Measurements from ENCODE around the gene SERPINA9. TPM values are rescaled to one million over a fixed set of nuclear protein-coding genes. Genes with fewer than 3 reads are reported as not detected.

Gene SERPINA9
- total RNA-seq, 1 experiment from 2014 or later = not detected

DNA sequence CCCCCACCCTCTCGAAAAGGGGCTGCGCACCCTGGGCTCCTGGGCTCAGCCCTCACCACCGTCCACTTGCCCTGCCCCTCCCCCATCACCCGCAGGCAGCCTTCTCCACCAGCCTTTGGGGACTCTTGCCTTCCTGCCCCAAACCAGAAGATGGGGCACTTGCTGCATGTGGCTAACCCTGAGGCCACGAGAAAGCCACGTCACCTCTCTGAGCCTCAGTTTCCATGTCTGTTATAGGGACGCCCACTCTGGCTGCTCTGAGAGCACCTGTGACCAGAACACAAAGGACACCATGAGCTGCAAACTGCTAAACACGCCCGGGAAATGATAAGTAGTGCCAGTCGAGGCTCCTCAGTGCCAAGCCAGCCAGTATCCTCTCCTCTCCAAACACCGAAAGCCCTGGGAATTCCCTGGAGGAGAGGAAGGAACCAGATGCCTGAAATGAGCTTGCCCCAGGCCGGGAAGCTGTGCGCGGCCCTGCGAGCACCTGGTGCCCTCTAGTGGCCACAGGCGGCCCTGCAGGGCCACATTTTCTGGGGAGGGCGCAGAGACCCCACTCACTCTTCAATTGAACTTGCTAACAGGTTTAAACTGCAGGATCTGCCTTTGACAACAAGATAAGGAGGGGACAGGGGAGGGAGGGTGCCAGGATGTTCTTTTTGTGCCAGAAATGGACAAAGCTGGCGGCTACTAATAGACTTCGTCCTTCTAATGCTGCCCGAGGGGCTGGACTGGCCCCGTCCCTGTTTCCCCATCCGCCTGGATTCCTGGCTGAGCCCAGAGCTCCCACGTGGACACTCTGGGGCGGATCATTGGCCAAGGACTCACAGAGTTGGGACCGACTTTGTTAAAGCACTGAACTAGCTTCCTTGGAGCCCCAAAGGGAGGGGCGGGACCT, 10.2 kb upstream of the SERPINA9 start:
- no peak overlapping the region for H3K4me2 ChIP-seq
- intact Hi-C loops (cut with micrococcal nuclease; ENCODE audit: unreplicated experiment) = no loop called here
- no TSS peak for BruUV-seq (replicated peaks)

DNA sequence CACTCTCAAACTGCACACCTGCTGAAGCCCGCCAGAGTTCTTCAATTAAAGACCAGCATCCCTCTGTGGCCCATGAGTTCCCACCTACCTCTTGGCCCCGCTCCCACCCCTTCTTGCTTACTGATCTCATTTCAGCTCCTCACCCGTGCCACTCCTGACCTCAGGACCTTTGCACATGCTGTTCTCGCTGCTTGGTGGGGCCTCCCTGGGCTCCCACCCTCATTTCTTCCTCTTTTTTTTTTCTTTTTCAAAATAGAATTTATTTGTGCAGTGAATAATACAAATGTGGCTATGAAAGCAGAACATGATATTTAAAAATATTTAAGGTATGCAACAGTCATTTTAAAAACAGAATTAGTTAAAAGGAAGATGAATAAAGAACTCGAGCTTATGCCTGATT, 8.5 kb upstream of the SERPINA9 start:
- Histone ChIP-seq H3K36me3 (ENCODE audit: low read depth) (no peaks in the 10 kb centered on the region), H3K27me3 (ENCODE audit: insufficient read depth, low read depth) (peaks cover 3% of the 10 kb centered on the region; the same call in 1 of the 2 replicates), H3K9me2 (ENCODE audit: insufficient read depth) (no peaks in the 10 kb centered on the region), H3K9me3 (ENCODE audit: insufficient read depth, low read depth) (no peaks in the 10 kb centered on the region), H4K20me1 (ENCODE audit: insufficient read depth) (no peaks in the 10 kb centered on the region), H3K4me3 (no peak overlapping the region), H3K27ac (no peak overlapping the region), H2AFZ (no peak overlapping the region), H3K4me1 (replicated peaks; ENCODE audit: insufficient read depth) (no peaks in the 10 kb centered on the region), H3F3A (ENCODE audit: insufficient read depth, low read depth) (no peaks in the 10 kb centered on the region), H3K4me2 (no peak overlapping the region), H3K79me2 (ENCODE audit: low read depth) (no peaks in the 10 kb centered on the region)
- TF ChIP-seq, protein P1, sequence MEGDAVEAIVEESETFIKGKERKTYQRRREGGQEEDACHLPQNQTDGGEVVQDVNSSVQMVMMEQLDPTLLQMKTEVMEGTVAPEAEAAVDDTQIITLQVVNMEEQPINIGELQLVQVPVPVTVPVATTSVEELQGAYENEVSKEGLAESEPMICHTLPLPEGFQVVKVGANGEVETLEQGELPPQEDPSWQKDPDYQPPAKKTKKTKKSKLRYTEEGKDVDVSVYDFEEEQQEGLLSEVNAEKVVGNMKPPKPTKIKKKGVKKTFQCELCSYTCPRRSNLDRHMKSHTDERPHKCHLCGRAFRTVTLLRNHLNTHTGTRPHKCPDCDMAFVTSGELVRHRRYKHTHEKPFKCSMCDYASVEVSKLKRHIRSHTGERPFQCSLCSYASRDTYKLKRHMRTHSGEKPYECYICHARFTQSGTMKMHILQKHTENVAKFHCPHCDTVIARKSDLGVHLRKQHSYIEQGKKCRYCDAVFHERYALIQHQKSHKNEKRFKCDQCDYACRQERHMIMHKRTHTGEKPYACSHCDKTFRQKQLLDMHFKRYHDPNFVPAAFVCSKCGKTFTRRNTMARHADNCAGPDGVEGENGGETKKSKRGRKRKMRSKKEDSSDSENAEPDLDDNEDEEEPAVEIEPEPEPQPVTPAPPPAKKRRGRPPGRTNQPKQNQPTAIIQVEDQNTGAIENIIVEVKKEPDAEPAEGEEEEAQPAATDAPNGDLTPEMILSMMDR (conservative IDR thresholded peaks at IDR 0.05) = no peak
- TF ChIP-seq EZH2 (IDR thresholded peaks at IDR 0.05; ENCODE audit: low read depth) = no peak
- BruUV-seq (replicated peaks) = no TSS peak
- CTCF ChIA-PET = no interaction called here
- intact Hi-C loops (cut with micrococcal nuclease; ENCODE audit: unreplicated experiment) = no loop called here
- POLR2A ChIA-PET (ENCODE audit: unreplicated experiment) = no interaction called here
- DNase-seq = no peak

More for the DNA sequence above, 10.2 kb upstream of the SERPINA9 start:
- CTCF ChIA-PET = no interaction called here
- Histone ChIP-seq H3K27ac (no peak overlapping the region), H3K79me2 (ENCODE audit: low read depth) (no peaks in the 10 kb centered on the region), H3K9me3 (ENCODE audit: insufficient read depth, low read depth) (no peaks in the 10 kb centered on the region), H3F3A (ENCODE audit: insufficient read depth, low read depth) (no peaks in the 10 kb centered on the region), H4K20me1 (ENCODE audit: insufficient read depth) (no peaks in the 10 kb centered on the region), H3K4me3 (no peak overlapping the region), H3K36me3 (ENCODE audit: low read depth) (no peaks in the 10 kb centered on the region), H3K9me2 (ENCODE audit: insufficient read depth) (no peaks in the 10 kb centered on the region), H3K4me1 (replicated peaks; ENCODE audit: insufficient read depth) (no peaks in the 10 kb centered on the region), H2AFZ (no peak overlapping the region), H3K27me3 (ENCODE audit: insufficient read depth, low read depth) (peaks cover 12% of the 10 kb centered on the region; the same call in 1 of the 2 replicates)
- peak in 1 of 2 experiments; percentile 6 for DNase-seq
- POLR2A ChIA-PET (ENCODE audit: unreplicated experiment) = no interaction called here
- TF ChIP-seq, protein P1 (conservative IDR thresholded peaks at IDR 0.05) = peak; percentile 91
- no peak for TF ChIP-seq EZH2 (IDR thresholded peaks at IDR 0.05; ENCODE audit: low read depth)

DNA sequence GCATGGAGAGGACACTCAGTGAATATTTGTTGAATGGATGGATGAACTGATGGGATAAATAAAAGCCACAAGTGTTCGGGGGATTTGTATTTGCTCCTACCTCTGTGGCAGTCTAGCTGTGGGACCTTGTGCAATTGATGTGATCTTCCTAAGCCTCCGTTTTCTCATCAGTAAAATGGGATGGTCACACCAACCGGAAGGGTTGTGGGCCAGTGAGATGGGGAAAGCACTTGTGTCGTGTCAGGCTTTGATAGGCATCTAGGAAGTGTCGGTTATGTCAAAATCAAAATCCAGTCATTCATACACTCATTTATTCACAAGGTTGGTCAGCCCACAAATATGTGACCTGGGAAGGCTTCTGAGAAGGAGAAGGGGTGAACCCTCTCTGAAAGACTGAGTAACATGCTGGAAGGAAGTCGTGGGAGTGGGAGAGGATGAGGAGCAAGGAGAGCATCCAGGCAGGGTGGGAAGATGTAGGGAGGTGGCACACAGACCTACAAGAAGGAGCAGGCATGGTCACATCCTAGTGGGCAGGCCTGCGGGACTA, 7.8 kb upstream of the SERPINA9 start:
- ChIA-PET CTCF (no interaction called here), POLR2A (ENCODE audit: unreplicated experiment) (no interaction called here)
- Histone ChIP-seq H3K9me3 (ENCODE audit: insufficient read depth, low read depth) (no peaks in the 10 kb centered on the region), H3K4me1 (replicated peaks; ENCODE audit: insufficient read depth) (no peaks in the 10 kb centered on the region), H4K20me1 (ENCODE audit: insufficient read depth) (no peaks in the 10 kb centered on the region), H3K4me3 (no peak overlapping the region), H3K79me2 (ENCODE audit: low read depth) (no peaks in the 10 kb centered on the region), H3K27ac (no peak overlapping the region), H2AFZ (no peak overlapping the region), H3K4me2 (no peak overlapping the region), H3K36me3 (ENCODE audit: low read depth) (no peaks in the 10 kb centered on the region), H3F3A (ENCODE audit: insufficient read depth, low read depth) (no peaks in the 10 kb centered on the region), H3K9me2 (ENCODE audit: insufficient read depth) (no peaks in the 10 kb centered on the region), H3K27me3 (ENCODE audit: insufficient read depth, low read depth) (peaks cover 3% of the 10 kb centered on the region; the same call in 1 of the 2 replicates)
- BruUV-seq (replicated peaks) = no TSS peak
- TF ChIP-seq, protein P1 (conservative IDR thresholded peaks at IDR 0.05) = no peak
- TF ChIP-seq EZH2 (IDR thresholded peaks at IDR 0.05; ENCODE audit: low read depth) = no peak
- no peak for DNase-seq
- intact Hi-C loops (cut with micrococcal nuclease; ENCODE audit: unreplicated experiment) = no loop called here

Data from PC-9 (cell line).